Body of pancreas (tissue), 4 donors: ENCODE data around the gene CCNYL1.

Experiments
- CTCF ChIP-seq, 7 experiments: fragments of 450-650 bp in 4 of 7; fragments of 200-600 bp in 3 of 7; sonication (generic) in 3 of 7; IDR thresholded peaks; one replicate each; pipeline ENCODE4 v1.5.1; 2016 to 2019; ENCODE audit warnings: antibody characterized with exemption in 7 of 7
- POLR2A ChIP-seq, 3 donors: fragments of 450-650 bp; IDR thresholded peaks; one replicate each; pipeline ENCODE4 v1.6.1; 2016; ENCODE audit warnings: antibody characterized with exemption in 3 of 3, mild to moderate bottlenecking in 2 of 3

GRCh38 chr2:207768866-207769596, 57.6 kb downstream of the CCNYL1 start:
- no peak for TF ChIP-seq CTCF (IDR thresholded peaks at IDR 0.05)
- TF ChIP-seq POLR2A (IDR thresholded peaks at IDR 0.05): peak in 1 of 3 donors; percentile 5
